Activated CD8-positive, alpha-beta memory T cell treated with anti-CD3 and anti-CD28 coated beads, Interleukin-2, amount 50 U/mL, for 24 hours (primary cell): ENCODE measurements around the gene UGT3A1.
A peak's percentile ranks its signal among the peaks of the same experiment; 100 is the strongest.
"Not testable (repeated sequence)": the region's sequence is repeated elsewhere in the genome, so short reads cannot be mapped to it uniquely, and the experiment has no call there.

Source experiments
- DNase-seq: peaks from one replicate; pipeline ENCODE4 v3.0.0-alpha.2; 2020; ENCODE audit errors: extremely low read depth

The UGT3A1 gene

DNA sequence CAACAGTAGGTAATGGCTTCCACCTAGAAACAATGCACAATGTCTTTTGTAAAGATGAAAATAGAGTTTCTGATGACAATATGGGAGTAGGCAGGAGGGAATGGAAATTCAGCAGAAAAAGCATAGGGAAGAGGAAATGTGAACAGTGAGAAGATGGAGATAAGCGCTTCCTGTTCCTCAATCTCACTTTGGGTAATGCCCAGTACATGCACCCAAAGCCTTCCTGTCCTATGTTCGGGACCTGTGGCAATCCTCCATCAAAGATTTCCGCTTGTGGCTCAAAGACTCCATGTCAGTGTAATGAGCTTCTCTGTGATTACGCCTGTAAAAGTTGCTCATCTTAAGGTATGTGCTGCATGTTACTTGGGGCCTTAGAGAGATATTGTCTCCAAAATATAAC lies 2.7 kb downstream of the UGT3A1 start:
- DNase-seq = no peak

DNA sequence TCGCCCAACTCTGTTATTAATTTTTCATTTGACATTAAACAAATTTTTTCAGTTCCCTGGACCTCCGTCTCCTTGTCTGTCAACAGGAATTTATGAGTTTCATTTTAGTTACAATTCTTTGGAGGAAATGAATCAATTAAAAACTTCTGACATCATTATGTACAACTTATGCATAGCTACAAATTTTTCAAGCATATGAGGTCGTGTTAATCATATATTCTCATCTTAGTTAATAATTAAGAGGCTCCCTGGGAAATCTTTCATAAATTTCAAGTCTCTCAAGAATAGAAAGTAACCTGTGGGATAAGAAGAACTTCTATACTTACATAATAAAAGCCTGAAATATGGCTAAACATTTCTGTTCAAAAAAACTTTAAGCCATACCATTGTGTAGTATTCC lies 3.4 kb downstream of the UGT3A1 start:
- no peak for DNase-seq

DNA sequence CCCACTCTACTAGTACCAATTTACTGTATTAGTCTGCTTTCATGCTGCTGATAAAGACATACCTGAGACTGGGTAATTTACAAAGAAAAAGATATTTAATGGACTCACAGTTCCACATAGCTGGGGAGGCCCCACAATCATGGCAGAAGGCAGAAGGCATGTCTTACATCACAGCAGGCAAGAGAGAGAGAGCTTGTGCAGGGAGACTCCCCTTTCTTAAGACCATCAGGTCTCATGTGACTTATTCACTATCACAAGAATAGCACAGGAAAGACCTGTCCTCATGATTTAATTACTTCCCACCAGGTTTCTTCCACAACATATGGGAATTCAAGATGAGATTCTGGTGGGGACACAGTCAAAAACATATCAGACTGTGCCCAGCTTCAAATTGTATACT lies 11.5 kb downstream of the UGT3A1 start:
- no peak for DNase-seq

DNA sequence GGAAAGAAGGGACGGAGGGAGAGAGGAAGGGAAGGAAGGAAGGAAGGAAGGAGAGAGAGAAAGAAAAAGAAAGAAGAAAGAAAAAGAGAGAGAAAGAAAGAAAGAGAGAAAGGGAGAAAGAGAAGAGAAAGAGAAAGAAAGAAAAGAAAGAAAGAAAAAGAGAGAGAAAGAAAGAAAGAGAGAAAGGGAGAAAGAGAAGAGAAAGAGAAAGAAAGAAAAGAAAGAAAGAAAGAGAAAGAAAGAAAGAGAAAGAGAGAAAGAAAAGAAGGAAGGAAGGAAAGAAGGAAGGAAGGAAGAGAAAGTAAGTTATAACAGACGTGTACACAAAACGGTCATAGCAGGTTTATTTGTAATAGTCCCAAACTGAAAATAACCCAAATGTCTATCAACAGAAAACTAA lies 14.3 kb downstream of the UGT3A1 start:
- not testable (repeated sequence) for DNase-seq

DNA sequence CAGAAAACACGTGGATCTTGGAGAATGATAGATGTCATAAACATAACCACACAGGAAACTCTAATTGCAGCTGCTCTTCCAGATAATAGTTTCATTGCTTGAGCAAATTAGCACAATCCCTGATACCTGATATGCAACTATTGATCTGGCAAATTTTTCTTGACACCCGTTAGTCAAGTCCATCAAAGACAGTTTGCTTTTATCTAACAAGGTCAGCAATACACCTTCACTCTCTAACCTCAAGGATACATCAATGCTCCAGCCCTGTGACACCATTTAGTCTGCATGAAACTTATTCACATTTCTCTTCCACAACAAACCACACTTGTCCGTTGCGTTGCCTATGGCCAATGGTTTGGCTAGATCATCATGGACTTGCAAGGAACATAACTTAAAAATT lies 16.6 kb downstream of the UGT3A1 start:
- no peak for DNase-seq

DNA sequence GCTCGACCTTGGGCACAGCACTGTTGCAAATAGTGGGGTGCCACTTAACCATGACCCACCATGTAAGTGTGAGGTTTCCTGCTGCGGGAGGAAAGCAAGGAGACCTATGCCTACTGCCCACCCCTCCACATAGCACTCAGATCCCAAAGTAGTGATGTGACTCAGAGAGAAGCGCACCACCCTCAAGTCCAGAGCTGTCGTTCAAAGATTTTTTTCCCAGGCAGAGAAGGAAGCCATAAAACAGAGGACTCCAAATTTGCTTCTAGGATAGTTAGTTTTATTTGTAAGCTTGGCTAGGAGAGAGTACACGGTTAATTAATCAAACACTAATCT lies 19.3 kb downstream of the UGT3A1 start:
- no peak for DNase-seq

DNA sequence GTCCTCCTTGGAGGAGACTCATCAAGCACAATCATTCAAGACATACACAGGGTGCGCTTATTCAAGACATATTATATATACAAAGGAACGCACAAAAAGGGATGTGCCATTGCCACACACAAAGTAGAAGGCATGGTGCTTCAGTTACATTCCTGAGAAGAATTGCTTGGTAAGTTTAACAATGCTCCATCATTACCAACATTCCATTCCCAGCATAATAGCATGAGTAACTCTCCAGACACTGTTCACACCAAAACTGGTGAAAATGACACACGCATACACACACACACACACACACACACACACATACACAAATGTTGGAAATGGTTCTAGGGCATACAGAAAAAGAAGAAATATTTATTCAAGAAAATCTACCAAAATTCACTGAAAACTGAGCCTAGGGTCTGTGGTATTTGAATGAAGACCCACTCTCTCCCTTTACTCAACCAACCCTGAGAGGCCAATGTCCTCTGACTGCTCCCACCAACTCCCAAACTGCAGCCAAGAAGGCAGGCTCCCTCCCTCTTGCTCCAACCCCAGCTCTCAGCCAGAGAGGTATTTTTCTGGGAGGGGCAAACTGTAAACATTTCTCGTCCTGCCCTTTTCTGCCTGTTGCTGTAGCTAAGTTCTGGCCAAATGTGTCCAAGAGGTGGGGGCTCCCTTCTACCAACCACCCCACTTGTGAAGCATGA lies 19.9 kb downstream of the UGT3A1 start:
- no peak for DNase-seq

DNA sequence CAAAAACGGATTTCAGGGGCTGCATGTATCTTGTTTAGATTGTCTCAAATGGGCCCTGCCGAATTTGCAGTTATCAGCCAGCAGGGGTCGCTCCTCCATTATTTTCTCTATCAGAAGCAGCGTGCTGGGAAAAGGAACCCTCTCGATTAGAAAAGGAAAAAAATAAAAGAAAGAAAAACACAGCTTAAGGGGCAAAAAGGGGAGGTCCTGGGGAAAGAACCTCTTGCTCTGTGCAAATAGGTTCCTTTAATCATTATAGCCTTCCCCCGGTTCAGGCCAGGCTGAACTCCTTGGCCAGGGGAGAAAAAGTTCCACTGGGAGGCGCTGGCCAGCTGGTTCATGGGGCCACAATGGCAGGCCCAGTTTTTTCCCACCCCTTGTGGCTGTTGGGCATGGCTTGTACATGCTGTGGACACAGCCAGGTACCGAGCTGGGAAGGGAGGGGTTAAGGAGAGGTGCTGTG lies 27.8 kb downstream of the UGT3A1 start:
- DNase-seq = no peak

DNA sequence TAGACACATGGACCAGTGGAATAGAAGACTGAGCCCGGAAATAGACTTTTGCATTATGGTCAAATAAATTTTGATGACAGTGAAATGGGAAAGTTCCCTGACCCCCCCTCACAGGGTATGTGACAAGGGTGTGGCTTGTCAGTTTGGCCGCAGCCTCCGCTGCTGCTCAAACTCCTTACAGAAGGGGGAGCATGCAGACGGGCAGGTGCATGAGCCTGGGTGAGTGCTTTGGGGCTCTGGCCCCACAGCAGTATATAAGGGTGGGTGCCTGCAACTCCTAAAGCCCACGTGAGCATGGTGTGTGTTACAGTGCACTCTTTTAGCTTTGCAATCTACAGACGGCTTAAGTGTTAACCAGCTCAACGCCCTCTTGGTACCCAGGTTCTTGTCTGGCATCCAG lies 30.9 kb downstream of the UGT3A1 start:
- no peak for DNase-seq

DNA sequence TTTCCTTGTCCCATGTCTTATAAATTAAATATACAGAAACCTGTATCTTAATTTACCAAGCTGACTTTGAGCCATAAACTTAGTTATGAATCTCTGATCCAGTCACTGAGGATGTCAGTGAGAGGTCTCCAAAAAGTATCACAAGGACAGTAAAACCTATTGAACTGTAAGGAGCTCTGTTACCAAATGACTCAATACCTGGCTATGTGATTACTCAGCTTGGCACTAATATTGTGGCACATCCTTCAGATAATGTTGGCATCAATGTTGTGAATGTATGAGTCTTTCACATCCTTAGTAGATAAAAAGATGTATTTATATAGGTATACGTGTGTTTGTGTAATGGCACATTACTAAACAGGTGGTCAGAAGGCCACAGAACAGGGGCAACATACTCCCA lies 34.8 kb downstream of the UGT3A1 start:
- DNase-seq = no peak

DNA sequence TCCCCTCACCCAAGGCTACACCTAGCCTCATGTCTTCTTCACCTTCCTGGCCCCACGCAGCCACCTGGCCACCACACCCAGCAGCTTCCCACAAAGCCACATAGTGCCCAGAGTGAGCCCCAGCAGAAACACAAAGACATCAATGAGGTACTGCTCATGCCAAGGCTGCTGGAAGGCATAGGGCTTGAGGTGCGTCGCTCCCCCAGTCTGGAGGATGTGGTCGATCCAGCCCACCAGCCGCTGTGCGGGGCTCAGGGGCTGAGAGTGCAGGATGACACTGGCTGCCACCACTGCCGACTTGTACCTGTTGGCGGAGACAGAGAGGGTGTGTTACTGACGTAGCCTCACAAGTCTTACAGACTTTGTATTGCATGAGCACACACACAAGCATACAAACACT lies 37.0 kb downstream of the UGT3A1 start:
- no peak for DNase-seq

DNA sequence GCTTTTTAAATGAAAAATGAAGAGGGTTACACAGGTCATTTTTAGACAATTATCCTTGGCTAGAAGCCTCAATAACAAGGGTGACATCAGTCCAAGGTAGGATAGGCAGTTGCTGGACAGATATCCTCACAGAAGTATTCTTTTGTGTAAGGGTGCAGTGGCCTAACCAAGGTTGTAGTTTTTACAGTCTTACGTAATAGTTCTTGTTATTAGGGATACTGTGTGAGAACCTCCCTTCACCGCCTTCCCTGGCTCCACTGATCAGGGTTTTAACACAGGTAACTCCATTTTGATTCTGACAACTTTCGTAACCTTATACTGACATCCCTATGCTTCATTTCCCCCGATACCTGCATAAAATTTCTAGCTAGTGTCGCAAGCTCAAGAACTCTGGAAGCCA lies 44.1 kb downstream of the UGT3A1 start:
- no peak for DNase-seq

DNA sequence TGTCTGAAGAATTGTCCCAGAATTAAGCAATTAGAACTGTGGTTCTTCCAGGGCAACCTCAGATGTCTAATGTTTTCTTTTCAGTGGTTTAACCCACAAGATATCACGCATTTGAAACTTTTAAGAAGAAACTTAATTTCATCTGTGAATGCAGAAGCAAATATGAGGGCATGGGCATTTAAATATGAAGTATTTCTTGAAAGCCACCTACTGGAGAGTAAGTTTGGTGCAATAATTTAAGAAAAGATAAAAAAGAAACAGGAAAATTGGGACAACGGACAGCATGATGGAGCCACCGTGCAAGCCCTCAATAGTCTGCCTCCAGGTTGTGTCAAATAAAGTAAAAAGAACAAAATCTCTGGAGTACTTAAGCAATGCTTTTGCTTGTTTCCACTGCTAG lies 51.6 kb downstream of the UGT3A1 start:
- no peak for DNase-seq

DNA sequence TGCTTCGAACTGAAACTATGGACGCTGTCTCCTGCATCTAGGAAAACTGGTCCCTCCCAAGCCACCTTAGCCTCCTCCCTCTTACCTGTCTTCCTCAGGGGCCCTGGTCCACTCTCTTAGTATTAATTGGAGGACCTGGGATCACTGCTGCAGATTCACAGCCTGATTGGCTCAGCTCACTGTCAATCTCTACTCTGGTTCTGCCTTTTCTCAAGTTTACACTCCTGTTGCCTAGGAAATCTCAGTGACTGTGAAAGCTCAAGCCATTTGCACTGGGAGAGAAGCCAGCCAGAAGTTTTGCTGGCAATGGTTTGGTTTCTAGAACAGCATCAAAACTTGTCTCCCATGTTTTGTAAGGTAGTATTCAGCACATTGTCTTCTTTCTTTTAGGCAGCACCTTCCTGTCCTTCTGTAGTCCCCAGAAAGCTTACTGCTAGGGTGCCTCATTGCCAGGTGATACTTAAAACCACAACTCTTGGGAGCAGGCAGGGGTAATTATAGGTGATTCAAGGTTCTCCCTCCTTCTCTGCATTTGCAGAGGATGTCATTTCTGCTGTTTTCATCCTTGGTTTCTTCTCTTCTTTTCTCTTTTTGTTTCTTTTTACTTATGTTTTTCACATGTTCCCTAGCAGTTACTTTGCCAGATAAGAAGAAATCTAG lies 52.5 kb downstream of the UGT3A1 start, which contains the start of gene CAPSL:
TSS of gene CAPSL (minus strand) at position 55 of the 660 bp plus-strand sequence. CDS start 17,502 bp downstream, outside the sequence.
- DNase-seq = no peak

DNA sequence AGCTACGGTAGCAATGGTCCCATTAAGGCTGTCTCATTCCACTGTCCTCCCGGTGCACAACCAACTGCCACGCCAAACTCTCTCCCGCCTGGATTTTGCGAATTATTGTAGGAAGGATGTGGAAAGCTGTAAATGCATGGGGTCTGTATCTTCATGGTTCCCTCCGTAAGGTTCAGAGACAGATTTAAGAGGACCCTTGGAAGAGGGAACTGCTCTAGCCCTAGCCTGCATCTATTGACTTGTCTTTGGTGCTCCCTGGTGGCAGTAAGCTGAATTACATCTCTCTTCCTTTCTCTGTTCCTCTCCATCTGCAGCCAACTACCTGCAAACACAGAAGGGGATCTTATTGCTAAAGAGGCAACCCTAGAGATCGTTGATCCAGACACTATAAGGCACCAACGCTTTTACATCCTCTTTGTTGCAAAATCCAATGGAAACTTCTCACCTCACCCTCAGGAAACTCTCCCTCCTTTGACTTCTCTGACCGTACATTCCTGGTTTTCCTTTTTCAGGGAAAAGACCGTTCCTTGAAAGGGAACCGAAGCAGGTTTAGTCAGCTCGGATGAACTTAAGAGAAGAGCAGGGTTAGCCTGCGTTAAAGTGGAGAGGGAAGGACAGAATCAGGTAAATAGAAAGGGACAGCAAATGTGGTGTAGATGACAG lies 64.7 kb downstream of the UGT3A1 start:
- peak; percentile 37 for DNase-seq

DNA sequence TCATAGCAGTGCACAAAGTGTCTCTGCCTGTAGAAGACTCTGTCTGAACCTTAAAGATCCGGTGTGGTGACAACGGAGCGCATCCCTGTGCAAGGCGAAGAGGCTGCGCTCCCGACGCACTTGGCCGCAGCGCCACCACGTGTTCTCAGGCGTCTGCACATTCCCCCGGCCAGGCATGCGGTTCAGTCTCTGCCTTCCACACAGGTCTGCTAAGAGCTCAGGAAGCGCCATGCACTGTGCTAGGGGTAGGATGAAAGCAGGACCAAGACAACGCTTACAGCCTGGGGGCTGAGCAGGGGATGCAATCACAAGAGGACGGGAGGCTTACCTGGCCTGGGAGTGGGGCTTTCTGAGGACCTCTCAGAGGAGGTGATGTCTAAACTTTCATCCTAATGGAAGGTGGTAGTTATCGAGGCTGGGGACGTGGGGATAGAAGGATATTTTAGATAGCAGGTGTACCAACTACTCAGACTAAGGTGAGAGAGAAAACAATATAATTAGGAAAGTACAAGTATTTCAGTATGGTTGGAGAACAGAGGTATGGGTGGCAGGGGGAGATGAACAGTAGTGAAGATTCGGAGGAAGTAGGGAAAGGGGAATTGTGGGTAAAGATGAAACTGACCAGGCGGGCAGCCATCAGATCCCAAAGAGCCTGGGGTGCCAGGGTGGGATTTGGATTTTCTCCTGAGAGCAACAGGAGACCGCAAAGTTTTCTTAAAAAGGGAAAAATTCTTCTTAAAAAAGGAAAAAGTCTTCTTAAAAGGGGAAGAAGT lies 66.1 kb downstream of the UGT3A1 start:
- DNase-seq = peak; percentile 64

DNA sequence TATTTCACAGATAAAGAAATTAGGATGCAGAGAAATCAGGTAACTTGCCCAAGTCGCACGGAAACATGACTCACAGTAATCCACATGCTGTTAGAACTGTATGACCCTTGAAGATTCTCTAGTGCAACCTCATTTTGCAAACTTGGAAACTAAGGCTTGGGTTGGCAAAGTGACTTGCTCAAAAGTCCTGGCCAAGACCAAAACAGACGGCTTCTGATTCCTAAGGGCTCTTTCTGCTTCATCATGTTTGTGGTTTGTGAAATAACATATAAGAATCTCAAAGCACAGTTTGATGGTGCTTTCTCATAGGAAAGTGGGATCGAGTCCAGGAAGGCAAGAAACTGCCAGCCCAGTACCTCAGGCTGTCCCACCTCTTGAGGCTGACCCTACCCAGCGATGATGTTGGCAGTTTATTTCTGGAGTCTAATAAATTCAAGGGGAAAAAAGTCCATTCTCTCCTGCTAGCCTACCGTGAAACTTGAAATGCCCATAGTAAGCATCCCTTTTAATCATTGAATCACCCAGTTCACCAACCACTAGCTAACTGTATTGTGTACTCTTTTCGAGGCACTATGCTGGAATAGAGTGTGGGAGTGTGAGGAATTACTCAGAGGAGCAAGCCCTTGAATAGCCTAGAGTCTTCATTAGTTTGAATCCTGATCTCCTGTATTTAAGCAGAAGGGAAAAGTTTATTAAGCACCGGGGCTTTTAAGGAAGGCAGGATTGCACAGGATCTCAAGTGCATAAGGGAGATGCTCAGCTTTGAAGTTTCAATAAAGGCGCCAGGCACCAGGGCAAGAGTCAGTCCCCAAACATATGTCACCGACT lies 66.9 kb downstream of the UGT3A1 start:
- DNase-seq = no peak

DNA sequence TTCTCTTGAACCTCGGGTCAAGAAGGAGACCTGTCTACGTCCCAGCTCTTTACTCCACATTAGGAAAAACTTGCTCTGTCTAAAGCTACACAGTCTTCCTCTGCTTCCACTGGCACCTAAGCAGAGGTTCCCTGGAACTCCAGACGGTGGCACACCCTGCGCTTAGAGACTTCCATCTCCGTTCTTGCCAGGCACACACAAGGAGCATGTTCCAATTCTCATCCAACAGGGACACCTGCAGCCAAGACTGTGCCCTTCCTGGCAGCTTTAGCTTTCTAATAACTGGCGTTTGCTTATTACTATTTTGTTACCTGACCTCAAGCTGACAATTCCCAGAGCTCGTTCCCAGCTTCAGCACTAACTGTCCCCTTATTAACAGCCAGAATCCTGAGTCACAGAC lies 68.7 kb downstream of the UGT3A1 start:
- DNase-seq = no peak

DNA sequence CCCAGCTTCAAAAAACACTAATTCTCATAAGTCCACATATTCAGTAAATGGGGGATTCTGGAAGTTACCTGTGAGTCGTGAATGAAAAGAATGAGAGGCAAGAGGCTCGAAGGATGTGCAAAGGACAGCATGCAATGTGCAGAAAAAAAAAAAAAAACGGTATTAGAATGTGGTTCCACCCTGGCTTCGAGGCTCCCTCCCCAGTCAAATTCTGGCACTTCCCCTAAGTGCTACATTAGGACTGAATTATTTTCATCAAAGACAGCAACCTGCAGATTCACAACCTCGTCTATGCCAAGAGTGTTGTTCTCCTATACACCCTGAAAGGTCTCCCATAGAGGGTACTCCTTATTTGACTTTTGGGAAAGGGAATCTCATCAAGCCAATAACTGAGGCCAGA lies 69.3 kb downstream of the UGT3A1 start:
- no peak for DNase-seq

DNA sequence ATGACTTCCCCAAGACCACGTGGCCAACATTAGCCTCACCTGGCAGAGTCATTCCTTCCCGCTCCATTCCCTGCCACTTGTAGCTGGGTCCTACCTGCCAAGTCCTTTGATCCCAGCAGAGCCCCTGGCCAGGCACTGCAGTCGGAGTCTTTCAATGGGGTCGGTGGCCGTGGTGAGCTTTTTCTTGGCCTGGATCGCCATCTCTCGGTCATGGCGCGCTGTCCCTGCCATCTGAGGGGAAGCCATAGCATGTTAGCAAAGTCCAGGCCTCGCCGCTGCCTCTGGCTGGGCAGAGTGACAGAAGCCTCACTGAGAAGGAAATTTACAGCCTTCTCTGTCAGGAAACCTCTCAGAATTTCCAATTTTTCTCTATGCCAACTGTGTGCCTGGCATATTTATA lies 70.3 kb downstream of the UGT3A1 start:
- DNase-seq = no peak

DNA sequence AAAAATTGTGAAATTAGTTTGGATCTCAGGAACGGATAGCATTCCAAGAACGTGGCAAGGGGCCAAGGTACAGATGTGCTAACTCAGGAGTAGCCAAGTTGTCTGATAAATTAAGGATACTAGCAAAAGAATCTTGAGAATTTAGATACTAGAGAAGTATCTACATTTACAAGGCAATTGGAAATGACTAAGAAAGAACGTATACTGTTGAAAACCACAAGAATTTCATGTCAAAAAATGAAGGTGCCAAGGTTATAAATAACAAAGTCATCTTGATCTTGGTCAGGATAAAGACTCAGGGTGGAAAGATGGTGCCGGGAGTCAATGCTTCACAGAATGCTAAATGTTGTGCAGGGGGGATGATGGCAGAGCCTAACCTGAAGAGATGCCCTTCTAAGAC lies 72.0 kb downstream of the UGT3A1 start:
- DNase-seq = no peak

DNA sequence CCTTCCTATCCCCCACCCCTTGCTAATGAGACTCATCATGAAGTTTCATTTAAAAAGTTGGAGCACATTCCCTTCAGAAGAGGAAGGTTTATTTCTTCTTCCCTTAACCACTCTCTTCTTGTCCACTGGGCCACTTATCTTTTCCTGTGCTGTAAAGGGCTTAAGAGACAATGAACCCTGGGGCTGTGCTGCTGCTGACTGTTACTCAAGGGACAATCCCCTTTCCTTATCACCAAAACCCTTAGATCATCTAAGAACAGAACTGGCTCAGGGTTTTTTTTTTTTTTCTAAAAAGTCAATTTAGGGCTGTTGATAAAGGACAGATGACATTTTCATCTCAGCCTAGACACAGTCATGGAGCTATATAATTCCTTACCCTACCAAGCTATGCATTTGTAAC lies 82.4 kb downstream of the UGT3A1 start:
- DNase-seq = no peak
